22Rv1 (cell line): ENCODE results near the gene KLHL30.

Source experiments
- CTCF ChIP-seq: fragments of 450-650 bp; IDR thresholded peaks from 2 replicates; pipeline ENCODE4 v1.5.1; 2017; ENCODE audit warnings: mild to moderate bottlenecking
- ZFX ChIP-seq: fragments of 450-650 bp; IDR thresholded peaks from 2 replicates; pipeline ENCODE4 v1.6.1; 2017; ENCODE audit warnings: antibody characterized with exemption, borderline replicate concordance

GRCh38 chr2:238127165-238128060 lies 11.1 kb upstream of the KLHL30 start:
- TF ChIP-seq CTCF (no peak), ZFX (no peak)
